Right lobe of liver (tissue), 4 donors: Measurements from ENCODE around the gene RUNX2.

Source experiments
- POLR2A ChIP-seq: fragments of 450-650 bp; IDR thresholded peaks from one replicate; pipeline ENCODE4 v1.6.1; 2017; ENCODE audit warnings: antibody characterized with exemption, mild to moderate bottlenecking
- TF ChIP-seq, protein P1 (sequence below), 4 donors: fragments of 200-600 bp in 3 of 4; fragments of 450-650 bp in 1 of 4; IDR thresholded peaks; one replicate each; pipeline versions ENCODE4 v1.5.1 to v1.8.0; 2016 to 2022; ENCODE audit warnings: antibody characterized with exemption in 4 of 4, mild to moderate bottlenecking in 2 of 4
- donor health status: DM: no; HTN: no; CAD: no.
- donor health status: DM: no; HTN: no; CAD: no.
- donor health status: DM: no; HTN: yes; CAD: no.

DNA sequence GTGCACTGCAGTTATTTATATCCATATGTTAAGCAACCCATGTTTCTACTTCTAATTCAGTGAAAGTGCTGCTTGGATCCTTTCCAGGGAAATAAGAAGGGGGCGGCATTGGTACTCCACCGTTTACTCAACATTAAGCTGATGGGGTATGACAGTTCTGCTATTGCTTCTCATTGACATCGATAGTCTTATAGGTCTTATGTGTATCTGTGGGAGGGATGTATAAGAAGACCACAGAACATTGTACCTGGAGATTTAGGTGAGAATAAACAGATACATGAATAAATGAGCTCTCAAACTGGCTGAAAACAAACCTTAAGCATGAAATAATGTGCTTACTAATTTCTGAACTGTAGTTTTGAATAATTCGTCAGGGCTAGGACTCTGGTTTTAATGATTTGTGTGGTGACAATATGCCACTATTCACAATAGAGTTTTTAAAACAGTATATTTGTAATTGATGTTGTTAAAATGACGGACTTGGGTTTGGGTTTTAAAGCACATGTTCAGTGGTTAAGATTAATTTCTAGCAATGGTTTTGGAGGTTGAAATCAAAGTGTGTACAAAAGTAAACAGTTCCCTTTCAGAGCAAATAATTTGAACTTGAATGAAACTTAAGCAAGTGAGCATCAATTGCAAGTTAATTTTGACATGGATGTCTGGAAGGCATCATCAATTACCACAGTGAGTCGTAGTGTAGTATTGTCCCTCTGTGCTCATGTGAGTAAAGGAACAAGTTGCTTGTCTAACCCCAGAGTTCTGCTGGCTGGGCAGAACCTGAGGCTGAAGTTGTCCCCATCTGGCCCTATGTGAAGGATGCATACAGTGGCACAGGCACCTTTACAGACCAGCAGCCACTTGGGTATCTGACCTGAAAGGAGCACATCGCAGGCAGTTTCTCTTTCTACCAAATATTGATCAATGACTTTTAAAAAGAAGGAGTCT is 134.3 kb downstream of the RUNX2 start:
- TF ChIP-seq, protein P1, sequence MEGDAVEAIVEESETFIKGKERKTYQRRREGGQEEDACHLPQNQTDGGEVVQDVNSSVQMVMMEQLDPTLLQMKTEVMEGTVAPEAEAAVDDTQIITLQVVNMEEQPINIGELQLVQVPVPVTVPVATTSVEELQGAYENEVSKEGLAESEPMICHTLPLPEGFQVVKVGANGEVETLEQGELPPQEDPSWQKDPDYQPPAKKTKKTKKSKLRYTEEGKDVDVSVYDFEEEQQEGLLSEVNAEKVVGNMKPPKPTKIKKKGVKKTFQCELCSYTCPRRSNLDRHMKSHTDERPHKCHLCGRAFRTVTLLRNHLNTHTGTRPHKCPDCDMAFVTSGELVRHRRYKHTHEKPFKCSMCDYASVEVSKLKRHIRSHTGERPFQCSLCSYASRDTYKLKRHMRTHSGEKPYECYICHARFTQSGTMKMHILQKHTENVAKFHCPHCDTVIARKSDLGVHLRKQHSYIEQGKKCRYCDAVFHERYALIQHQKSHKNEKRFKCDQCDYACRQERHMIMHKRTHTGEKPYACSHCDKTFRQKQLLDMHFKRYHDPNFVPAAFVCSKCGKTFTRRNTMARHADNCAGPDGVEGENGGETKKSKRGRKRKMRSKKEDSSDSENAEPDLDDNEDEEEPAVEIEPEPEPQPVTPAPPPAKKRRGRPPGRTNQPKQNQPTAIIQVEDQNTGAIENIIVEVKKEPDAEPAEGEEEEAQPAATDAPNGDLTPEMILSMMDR (IDR thresholded peaks at IDR 0.05): no peak
- TF ChIP-seq POLR2A: no peak
